SK-N-SH treated with all-trans-retinoic acid at 6 μM for 48 hours (cell line): ENCODE results near the gene ZP1.

Experiments
- ATAC-seq: fragments of 200-7000 bp; cut with Tn5 transposase; 3 replicates; pipeline ENCODE4 v1.9.1; 2020; ENCODE audit warnings: mild to moderate bottlenecking, moderate library complexity
- ARNTL ChIP-seq: fragments of 450-650 bp; formaldehyde crosslinking; IDR thresholded peaks from 2 replicates; pipeline ENCODE4 v1.5.0; 2020; ENCODE audit warnings: low read depth, mild to moderate bottlenecking, moderate library complexity, borderline replicate concordance
- BACH2 ChIP-seq: fragments of 250-450 bp; sonication (Bioruptor Pico); IDR thresholded peaks from 2 replicates; pipeline ENCODE4 v1.9.0; 2021; ENCODE audit warnings: mild to moderate bottlenecking, borderline replicate concordance
- CSDC2 ChIP-seq: fragments of 250-450 bp; sonication (Bioruptor Pico); IDR thresholded peaks from 2 replicates; pipeline ENCODE4 v1.5.0; 2020; ENCODE audit warnings: mild to moderate bottlenecking, moderate library complexity
- ESRRG ChIP-seq: fragments of 250-450 bp; sonication (Bioruptor Pico); IDR thresholded peaks from 2 replicates; pipeline ENCODE4 v1.6.1; 2021; ENCODE audit warnings: mild to moderate bottlenecking
- GLIS3 ChIP-seq: fragments of 250-450 bp; sonication (Bioruptor Pico); IDR thresholded peaks from 2 replicates; pipeline ENCODE4 v1.5.0; 2020; ENCODE audit warnings: mild to moderate bottlenecking, moderate library complexity
- OSR1 ChIP-seq: fragments of 250-450 bp; sonication (Bioruptor Pico); IDR thresholded peaks from 2 replicates; pipeline ENCODE4 v1.8.0; 2022; ENCODE audit warnings: moderate library complexity, mild to moderate bottlenecking, inconsistent platforms
- PPARA ChIP-seq: fragments of 250-450 bp; sonication (Bioruptor Pico); IDR thresholded peaks from 2 replicates; pipeline ENCODE4 v1.5.0; 2020; ENCODE audit warnings: mild to moderate bottlenecking, borderline replicate concordance
- RARB ChIP-seq: fragments of 250-450 bp; sonication (Bioruptor Pico); IDR thresholded peaks from 2 replicates; pipeline ENCODE4 v1.8.0; 2021; ENCODE audit warnings: mild to moderate bottlenecking, moderate library complexity
- SNAI2 ChIP-seq: fragments of 250-450 bp; sonication (Bioruptor Pico); IDR thresholded peaks from 2 replicates; pipeline ENCODE4 v1.5.0; 2020; ENCODE audit warnings: mild to moderate bottlenecking, moderate library complexity
- ZC3H10 ChIP-seq: fragments of 250-450 bp; sonication (Bioruptor Pico); IDR thresholded peaks from 2 replicates; pipeline ENCODE4 v1.5.1; 2021; ENCODE audit warnings: mild to moderate bottlenecking, moderate library complexity
- ZFP3 ChIP-seq: fragments of 250-450 bp; sonication (Bioruptor Pico); IDR thresholded peaks from 2 replicates; pipeline ENCODE4 v1.5.0; 2020; ENCODE audit warnings: mild to moderate bottlenecking, moderate library complexity
- ZFP30 ChIP-seq: fragments of 450-650 bp; formaldehyde crosslinking; IDR thresholded peaks from 2 replicates; pipeline ENCODE4 v1.5.0; 2022; ENCODE audit warnings: mild to moderate bottlenecking, moderate library complexity
- ZNF70 ChIP-seq: fragments of 450-650 bp; formaldehyde crosslinking; IDR thresholded peaks from 2 replicates; pipeline ENCODE4 v1.5.0; 2020; ENCODE audit warnings: mild to moderate bottlenecking, moderate library complexity
- TF ChIP-seq, protein P1 (sequence below): fragments of 250-450 bp; sonication (Bioruptor Pico); IDR thresholded peaks from 2 replicates; pipeline ENCODE4 v1.8.0; 2020; ENCODE audit warnings: mild to moderate bottlenecking, moderate library complexity, borderline replicate concordance
- TF ChIP-seq, protein P2 (sequence below): fragments of 250-450 bp; sonication (Bioruptor Pico); IDR thresholded peaks from 2 replicates; pipeline ENCODE4 v1.5.1; 2020; ENCODE audit warnings: low read depth, mild to moderate bottlenecking, moderate library complexity
- TF ChIP-seq, protein P3 (sequence below): fragments of 250-450 bp; sonication (Bioruptor Pico); IDR thresholded peaks from 2 replicates; pipeline ENCODE4 v1.5.1; 2021; ENCODE audit warnings: mild to moderate bottlenecking, moderate library complexity
- TF ChIP-seq, protein P4 (sequence below): fragments of 250-450 bp; sonication (Bioruptor Pico); IDR thresholded peaks from 2 replicates; pipeline ENCODE4 v1.8.0; 2021; ENCODE audit warnings: low read depth, mild to moderate bottlenecking, moderate library complexity, borderline replicate concordance
- TF ChIP-seq, protein P5 (sequence below): fragments of 250-450 bp; sonication (Bioruptor Pico); IDR thresholded peaks from 2 replicates; pipeline ENCODE4 v1.5.0; 2020; ENCODE audit warnings: mild to moderate bottlenecking, moderate library complexity

Gene ZP1

DNA sequence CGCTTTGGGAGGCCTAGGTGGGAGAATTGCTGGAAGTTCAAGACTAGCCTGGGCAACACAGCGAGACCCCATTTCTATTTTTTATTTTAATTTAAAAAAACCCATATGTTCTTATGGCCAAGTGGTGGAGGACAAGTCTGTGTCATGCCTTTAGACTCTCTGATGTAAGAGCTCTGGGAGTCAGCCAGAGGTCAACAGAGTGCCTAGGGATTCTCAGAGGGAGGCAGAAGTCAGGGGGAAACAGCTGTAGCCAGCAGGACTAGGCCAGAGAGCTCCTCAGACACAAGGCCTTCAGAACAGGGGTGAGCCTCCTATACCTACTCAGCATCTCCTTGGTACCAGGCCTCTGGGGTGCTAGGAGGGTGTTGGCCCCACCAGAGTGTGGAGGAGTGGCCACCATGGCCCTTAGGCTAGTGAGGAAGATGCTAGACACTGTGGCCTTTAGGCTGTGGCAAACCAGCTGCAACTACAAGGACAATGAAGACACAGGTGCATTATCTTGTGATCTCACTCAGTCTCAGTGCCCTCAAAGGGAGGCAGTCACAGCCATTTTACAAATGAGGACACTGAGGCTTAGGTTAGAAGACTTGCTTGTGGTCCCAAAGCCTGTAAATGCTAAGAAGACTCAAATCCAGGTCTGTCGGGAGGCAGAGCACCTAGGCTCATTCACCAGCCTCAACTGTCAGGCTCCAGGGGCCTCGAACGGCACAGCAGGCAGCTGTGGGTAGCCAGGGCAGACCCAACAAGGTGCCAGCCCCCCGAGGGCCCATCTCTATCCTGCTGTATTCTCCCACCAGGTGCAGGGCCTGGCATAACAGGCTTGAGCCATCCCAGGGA is 5.0 kb downstream of the ZP1 start:
- TF ChIP-seq, protein P1, sequence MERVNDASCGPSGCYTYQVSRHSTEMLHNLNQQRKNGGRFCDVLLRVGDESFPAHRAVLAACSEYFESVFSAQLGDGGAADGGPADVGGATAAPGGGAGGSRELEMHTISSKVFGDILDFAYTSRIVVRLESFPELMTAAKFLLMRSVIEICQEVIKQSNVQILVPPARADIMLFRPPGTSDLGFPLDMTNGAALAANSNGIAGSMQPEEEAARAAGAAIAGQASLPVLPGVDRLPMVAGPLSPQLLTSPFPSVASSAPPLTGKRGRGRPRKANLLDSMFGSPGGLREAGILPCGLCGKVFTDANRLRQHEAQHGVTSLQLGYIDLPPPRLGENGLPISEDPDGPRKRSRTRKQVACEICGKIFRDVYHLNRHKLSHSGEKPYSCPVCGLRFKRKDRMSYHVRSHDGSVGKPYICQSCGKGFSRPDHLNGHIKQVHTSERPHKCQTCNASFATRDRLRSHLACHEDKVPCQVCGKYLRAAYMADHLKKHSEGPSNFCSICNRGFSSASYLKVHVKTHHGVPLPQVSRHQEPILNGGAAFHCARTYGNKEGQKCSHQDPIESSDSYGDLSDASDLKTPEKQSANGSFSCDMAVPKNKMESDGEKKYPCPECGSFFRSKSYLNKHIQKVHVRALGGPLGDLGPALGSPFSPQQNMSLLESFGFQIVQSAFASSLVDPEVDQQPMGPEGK (CRISPR knock-in tag), result no peak
- TF ChIP-seq, protein P2, sequence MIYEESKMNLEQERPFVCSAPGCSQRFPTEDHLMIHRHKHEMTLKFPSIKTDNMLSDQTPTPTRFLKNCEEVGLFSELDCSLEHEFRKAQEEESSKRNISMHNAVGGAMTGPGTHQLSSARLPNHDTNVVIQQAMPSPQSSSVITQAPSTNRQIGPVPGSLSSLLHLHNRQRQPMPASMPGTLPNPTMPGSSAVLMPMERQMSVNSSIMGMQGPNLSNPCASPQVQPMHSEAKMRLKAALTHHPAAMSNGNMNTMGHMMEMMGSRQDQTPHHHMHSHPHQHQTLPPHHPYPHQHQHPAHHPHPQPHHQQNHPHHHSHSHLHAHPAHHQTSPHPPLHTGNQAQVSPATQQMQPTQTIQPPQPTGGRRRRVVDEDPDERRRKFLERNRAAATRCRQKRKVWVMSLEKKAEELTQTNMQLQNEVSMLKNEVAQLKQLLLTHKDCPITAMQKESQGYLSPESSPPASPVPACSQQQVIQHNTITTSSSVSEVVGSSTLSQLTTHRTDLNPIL (CRISPR knock-in tag), result no peak
- peak; percentile 28; the same call in 1 of the 3 replicates for ATAC-seq

DNA sequence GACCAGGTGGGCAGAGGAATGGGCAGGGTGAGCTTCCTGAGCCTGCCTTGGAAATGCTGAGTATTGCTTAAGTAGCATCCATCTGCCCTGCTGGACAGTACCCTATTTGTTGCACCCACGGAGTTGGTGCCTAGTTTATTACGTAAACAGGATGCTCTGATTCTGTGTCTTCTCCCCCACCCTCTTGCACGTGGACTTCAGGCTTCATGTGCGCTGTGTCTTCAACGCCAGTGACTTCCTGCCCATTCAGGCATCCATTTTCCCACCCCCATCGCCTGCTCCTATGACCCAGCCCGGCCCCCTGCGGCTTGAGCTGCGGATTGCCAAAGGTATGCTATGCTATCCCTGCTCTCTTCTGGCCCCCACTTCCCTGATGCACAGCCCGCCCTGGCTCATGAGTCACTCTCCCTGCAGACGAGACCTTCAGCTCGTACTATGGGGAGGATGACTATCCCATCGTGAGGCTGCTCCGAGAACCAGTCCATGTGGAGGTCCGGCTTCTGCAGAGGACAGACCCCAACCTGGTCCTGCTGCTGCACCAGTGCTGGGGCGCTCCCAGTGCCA is 5.7 kb downstream of the ZP1 start:
- ATAC-seq, result peak; percentile 40; the same call in 2 of the 3 replicates
- TF ChIP-seq ARNTL (CRISPR knock-in tag) (no peak), RARB (CRISPR knock-in tag) (no peak), PPARA (no peak), ZFP3 (CRISPR knock-in tag) (no peak), SNAI2 (no peak), GLIS3 (CRISPR knock-in tag) (no peak), ZC3H10 (no peak)
- TF ChIP-seq, protein P3, sequence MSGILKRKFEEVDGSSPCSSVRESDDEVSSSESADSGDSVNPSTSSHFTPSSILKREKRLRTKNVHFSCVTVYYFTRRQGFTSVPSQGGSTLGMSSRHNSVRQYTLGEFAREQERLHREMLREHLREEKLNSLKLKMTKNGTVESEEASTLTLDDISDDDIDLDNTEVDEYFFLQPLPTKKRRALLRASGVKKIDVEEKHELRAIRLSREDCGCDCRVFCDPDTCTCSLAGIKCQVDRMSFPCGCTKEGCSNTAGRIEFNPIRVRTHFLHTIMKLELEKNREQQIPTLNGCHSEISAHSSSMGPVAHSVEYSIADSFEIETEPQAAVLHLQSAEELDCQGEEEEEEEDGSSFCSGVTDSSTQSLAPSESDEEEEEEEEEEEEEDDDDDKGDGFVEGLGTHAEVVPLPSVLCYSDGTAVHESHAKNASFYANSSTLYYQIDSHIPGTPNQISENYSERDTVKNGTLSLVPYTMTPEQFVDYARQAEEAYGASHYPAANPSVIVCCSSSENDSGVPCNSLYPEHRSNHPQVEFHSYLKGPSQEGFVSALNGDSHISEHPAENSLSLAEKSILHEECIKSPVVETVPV, result no peak
- TF ChIP-seq, protein P2 (CRISPR knock-in tag), result no peak
- TF ChIP-seq, protein P4, sequence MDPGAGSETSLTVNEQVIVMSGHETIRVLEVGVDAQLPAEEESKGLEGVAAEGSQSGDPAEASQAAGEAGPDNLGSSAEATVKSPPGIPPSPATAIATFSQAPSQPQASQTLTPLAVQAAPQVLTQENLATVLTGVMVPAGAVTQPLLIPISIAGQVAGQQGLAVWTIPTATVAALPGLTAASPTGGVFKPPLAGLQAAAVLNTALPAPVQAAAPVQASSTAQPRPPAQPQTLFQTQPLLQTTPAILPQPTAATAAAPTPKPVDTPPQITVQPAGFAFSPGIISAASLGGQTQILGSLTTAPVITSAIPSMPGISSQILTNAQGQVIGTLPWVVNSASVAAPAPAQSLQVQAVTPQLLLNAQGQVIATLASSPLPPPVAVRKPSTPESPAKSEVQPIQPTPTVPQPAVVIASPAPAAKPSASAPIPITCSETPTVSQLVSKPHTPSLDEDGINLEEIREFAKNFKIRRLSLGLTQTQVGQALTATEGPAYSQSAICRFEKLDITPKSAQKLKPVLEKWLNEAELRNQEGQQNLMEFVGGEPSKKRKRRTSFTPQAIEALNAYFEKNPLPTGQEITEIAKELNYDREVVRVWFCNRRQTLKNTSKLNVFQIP (CRISPR knock-in tag), result no peak

DNA sequence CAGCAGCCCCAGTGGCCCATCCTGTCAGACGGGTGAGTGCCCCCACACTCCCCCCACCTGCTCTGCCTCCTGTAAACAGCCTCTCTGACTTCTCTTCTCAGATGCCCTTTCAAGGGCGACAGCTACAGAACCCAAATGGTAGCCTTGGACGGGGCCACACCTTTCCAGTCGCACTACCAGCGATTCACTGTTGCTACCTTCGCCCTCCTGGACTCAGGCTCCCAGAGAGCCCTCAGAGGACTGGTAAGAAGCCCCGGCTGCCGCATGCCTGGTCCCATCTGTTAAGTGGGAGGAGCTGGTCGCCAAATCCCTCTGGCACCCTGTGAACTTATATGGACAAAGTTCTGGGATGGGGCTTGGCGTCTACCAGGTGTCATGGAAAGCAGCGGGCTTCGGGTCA is 6.2 kb downstream of the ZP1 start:
- ATAC-seq, result no peak
- TF ChIP-seq ESRRG (no peak), GLIS3 (CRISPR knock-in tag) (no peak), CSDC2 (CRISPR knock-in tag) (no peak), ARNTL (CRISPR knock-in tag) (no peak), BACH2 (CRISPR knock-in tag) (no peak), PPARA (no peak), OSR1 (CRISPR knock-in tag) (no peak), ZFP30 (CRISPR knock-in tag) (no peak), ZNF70 (no peak), RARB (CRISPR knock-in tag) (no peak)
- TF ChIP-seq, protein P5, sequence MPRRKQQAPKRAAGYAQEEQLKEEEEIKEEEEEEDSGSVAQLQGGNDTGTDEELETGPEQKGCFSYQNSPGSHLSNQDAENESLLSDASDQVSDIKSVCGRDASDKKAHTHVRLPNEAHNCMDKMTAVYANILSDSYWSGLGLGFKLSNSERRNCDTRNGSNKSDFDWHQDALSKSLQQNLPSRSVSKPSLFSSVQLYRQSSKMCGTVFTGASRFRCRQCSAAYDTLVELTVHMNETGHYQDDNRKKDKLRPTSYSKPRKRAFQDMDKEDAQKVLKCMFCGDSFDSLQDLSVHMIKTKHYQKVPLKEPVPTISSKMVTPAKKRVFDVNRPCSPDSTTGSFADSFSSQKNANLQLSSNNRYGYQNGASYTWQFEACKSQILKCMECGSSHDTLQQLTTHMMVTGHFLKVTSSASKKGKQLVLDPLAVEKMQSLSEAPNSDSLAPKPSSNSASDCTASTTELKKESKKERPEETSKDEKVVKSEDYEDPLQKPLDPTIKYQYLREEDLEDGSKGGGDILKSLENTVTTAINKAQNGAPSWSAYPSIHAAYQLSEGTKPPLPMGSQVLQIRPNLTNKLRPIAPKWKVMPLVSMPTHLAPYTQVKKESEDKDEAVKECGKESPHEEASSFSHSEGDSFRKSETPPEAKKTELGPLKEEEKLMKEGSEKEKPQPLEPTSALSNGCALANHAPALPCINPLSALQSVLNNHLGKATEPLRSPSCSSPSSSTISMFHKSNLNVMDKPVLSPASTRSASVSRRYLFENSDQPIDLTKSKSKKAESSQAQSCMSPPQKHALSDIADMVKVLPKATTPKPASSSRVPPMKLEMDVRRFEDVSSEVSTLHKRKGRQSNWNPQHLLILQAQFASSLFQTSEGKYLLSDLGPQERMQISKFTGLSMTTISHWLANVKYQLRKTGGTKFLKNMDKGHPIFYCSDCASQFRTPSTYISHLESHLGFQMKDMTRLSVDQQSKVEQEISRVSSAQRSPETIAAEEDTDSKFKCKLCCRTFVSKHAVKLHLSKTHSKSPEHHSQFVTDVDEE (CRISPR knock-in tag), result no peak
- TF ChIP-seq, all 23 proteins: peak for 0
